Activated T-cell treated with anti-CD3 and anti-CD28 coated beads, Interleukin-2, amount 50 U/mL, for 1 hour (primary cell): ENCODE results near the gene FMC1.
"Not testable (repeated sequence)": the region's sequence is repeated elsewhere in the genome, so short reads cannot be mapped to it uniquely, and the experiment has no call there.

Source experiments
- DNase-seq: peaks from one replicate; pipeline ENCODE4 v3.0.0-alpha.2; 2020

FMC1 gene, protein sequence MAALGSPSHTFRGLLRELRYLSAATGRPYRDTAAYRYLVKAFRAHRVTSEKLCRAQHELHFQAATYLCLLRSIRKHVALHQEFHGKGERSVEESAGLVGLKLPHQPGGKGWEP

GRCh38 chr7:139341058-139341775 lies at the start of gene FMC1:
Gene FMC1, plus strand, starts transcription at chr7:139341337. Its CDS starts 48 bp downstream, at chr7:139341385.
- DNase-seq, result peak; percentile 83

GRCh38 chr7:139292821-139293220 lies 48.3 kb upstream of the FMC1 start:
- no peak for DNase-seq

GRCh38 chr7:139293534-139293933 lies 47.6 kb upstream of the FMC1 start:
- DNase-seq, result no peak

DNA sequence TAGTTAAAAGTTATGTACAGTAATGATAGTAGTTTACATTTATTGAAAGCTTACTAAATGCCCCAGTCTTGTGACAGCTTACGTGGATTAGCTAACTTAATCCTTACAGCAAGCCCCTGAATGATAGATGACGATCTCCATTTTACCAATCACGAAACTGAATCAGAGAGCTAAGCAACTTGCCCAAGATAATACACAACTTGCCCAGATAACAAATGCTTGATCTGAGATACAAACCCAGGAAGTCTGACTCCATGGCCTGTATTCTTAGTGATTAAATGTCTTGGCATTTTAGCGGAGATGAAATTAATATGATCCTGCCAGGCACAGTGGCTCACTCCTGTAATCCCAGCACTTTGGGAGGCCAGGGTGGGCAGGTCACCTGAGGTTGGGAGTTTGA lies 46.9 kb upstream of the FMC1 start:
- DNase-seq, result no peak

GRCh38 chr7:139294951-139295575 lies 46.1 kb upstream of the FMC1 start:
- no peak for DNase-seq

- DNase-seq, result no peak
Observed at GRCh38 chr7:139297795-139298194, 43.3 kb upstream of the FMC1 start.

DNA sequence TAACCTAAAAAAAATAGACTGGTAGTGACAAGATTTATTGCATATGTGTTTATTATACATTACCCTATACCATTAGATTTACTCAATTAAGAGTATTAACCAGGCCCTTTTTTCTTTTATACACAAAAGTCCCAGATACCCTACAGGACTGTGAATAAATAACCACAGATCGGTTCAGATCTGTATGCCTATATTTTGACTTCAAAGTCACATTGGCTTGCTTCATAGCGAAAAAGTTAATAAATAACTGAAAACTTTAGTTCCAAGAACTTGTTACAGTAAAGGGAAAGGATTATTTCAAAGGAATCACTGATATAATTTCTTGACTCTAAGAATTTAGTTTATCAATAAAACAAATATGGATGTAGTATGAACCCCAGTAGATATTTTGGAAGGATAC lies 41.8 kb upstream of the FMC1 start:
- DNase-seq, result no peak

GRCh38 chr7:139300390-139300789 lies 40.7 kb upstream of the FMC1 start:
- no peak for DNase-seq

DNA sequence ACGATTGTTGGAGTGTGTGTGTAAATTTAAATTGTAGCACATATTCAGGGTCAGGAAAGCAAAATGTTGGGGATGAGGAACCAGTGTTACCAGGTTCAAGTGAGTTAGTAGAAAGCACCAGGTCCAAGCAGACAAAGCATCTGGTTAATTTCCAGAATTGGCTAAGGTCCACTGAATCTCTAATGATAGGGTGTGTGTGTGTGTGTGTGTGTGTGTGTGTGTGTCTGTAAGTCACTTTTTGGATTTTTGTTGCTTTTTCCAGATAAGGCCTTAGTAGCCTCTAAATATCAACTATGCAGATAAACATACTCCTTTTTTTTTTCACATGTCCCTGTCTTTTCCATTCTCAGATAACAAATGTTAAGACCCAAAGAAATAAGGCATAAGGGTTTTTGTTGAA lies 36.6 kb upstream of the FMC1 start:
- no peak for DNase-seq

DNA sequence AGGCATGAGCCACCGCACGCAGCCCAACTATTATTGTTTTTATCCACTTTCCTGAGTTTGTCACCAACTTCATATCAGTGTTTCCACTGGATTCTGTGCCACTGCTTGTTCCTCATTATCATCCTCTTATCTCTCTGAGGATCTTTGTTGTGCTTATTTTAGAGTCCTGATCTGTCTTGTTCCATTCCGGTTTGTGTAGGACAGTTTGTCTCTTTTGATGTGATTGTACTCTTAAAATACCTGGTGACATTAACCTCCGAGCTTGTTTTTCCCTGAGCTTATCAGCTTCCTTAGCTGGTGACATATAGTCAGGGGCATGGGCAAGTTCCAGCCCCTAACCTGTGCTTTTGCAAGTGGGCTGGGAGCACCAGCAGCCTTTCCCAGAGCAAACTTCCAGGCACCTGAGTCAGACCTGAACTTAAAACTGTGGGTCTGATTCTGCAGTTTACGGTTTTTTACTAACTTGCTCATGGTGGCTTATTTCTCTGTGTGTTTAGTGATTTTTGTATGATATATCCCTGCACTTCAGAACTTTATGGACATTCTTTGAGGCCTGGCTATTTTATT lies 23.1 kb upstream of the FMC1 start:
- DNase-seq, result no peak

DNA sequence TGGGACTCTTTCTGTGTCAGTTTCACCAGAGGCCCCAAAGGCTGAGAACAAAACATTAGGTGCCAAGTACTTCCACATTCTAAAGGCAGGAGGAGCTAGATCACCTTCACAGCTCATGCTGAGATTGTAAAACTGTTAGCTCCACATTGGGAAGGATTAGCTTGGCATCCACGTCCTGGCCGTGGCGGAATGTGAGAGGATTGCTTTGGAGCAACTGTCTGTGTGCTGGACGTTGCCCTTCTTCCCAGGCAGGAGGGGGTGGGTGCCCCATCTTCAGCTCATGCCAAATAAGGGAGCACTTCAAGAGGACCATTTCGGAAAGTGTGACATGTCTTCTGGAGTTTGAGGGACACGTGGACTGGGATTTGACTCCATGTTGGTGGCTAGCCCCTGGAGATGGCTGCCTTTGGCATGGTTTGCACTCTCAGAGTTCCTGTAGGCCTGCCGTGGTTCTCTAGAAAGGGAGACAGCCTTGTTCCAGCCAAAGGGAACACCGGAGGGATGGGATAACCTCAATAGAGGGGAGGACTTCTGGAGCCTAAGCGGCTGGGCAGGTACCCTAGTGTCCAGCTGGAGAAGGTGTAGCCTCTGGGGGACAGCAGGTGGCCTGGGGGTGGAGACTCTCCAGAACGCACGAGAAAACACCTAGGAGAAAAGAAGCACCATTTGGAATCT lies 19.9 kb upstream of the FMC1 start:
- DNase-seq, result no peak

GRCh38 chr7:139324709-139325108 lies 16.4 kb upstream of the FMC1 start:
- DNase-seq, result not testable (repeated sequence)

- DNase-seq, result no peak
Observed at GRCh38 chr7:139328375-139328774, 12.8 kb upstream of the FMC1 start.

DNA sequence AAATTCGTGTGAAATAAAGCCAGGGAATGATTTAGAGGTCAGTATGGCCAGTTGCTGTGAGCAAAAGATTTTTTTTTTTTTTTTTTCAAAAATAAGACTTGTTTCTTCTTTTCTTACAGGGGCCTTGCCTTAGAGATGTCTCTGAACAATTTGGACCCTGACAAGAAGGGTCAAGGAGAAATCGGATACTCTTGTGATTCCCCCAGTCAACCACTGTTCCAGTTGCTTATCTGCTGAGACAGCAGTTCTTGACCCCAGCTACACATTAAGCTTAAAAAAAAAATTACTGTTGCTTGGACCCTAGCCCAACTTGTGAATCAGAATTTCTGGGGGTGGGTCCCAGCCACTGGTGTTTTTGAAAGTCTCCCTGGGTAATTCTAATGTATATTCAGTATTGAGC lies 12.0 kb upstream of the FMC1 start:
- no peak for DNase-seq

GRCh38 chr7:139330333-139331030 lies 10.7 kb upstream of the FMC1 start:
- no peak for DNase-seq

DNA sequence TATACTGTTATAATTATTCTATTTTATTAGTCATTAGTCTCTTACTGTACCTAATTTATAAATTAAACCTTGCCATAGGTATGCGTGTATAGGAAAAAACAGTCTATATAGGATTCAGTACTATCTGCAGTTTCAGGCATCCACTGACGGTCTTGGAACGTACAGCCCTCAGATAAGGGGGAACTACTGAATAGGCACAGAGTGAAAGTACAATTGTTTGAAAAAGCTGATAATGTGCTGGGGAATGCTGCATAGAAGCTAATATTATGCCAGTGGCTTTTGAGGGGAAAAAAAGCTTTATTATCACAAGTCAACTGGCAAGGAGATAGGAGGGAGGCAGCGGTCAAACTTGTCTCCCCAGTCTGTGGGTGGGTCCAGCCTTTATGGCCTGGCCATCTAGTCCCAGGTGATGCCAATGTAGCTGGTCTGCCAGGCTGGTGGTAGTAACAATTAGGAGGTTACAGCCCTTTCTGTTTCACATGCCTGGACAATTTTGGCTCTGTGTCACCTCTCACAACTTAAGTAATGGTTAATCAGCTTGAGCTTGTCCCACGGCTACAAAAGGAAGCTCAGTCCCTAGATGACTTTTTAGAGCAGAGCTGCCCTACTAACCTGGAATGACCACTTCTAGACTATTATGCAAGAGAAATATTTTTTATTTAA lies 8.3 kb upstream of the FMC1 start:
- no peak for DNase-seq

DNA sequence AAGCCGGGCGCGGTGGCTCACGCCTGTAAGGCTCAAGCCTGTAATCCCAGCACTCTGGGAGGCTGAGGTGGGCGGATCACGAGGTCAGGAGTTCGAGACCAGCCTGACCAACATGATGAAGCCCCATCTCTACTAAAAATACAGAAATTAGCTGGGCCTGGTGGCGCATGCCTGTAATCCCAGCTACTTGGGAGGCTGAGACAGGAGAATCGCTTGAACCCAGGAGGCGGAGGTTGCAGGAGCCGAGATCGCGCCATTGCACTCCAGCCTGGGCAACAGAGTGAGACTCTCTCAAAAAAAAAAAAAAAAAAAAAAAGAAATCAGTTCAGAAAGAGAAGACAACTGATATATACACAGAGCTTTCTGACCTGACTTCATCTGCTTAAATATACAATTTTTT lies 7.7 kb upstream of the FMC1 start:
- DNase-seq, result not testable (repeated sequence)

DNA sequence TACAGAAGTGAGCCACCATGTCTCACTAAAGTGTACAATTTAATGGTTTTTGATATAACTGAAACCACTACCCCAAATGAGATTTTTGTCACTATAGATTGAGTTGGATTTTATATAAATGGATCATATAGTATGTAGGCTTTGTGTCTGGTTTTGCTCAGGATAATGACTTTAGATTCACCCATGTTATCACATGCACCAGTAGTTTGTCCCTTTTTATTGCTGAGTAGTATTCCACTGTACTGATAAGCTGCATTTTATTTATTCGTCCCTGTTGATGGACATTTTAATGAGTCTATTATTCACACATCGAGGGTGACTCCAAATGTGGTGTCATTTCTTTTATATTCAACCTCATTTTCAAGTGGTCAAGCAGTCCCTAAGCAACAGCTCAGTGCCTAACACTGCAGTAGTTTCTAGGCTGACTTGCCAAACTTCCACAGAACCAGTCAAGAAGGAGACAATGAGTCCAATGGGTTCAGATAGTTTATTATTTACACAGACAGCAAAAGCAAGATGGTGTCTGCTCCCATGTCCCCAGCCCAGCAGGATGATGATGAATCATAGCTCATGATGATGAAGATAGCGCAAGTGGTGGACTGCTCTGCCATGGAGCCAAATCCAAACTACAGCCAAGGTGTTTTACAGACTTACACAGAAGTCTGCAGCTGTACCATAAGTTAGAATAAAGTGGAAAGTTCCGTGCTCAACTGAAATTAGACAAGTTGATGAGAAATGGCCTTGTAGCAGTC lies 6.6 kb upstream of the FMC1 start:
- no peak for DNase-seq

DNA sequence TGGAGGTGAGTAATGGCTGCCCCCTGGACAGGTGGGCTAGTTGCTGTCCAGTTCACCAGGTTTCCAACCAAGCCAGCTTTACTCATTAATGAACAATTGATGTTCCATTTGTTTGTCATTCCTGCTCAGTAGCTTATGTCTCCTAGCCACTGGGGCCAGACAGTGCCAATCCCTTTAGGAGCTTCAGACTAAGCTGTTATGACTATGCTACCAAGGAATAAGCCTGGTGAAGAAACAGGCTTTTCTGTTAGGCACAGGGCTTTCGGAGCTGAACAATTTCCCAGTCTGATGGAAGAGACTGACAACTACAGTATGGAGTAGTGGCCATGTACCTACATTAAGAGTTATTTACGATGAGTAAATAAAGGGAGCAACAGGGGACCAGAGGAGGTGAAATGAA lies 2.1 kb upstream of the FMC1 start:
- DNase-seq, result no peak

DNA sequence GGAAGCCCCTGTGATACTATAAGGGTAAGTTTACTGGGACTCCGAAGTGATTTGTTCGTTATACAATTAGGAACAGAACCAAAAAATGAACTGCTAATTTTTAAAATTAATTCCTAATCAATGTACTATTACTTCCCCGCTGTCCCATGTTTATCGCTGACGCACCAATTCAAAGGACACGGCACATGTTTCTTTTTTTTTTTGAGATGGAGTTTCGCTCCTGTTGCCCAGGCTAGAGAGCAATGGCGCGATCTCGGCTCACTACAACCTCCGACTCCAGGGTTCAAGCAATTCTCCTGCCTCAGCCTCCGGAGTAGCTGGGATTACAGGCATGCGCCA lies 1.5 kb upstream of the FMC1 start:
- DNase-seq, result no peak

GRCh38 chr7:139340037-139340807 lies 915 bp upstream of the FMC1 start:
- DNase-seq, result peak; percentile 96
